ENCODE data around the gene HDAC6.
A peak's percentile ranks its signal among the peaks of the same experiment; 100 is the strongest.
"Not testable (repeated sequence)": the region's sequence is repeated elsewhere in the genome, so short reads cannot be mapped to it uniquely, and the experiment has no call there.

Gene HDAC6

GRCh38 chrX:48829016-48829735 lies 27.3 kb downstream of the HDAC6 start:
- Histone ChIP-seq H3K4me3 (ENCODE audit: low read length) (no peak overlapping the region), H3K4me2 (ENCODE audit: low read length) (no peak overlapping the region), H3K36me3 (ENCODE audit: insufficient read depth, low read length) (no peaks in the 10 kb centered on the region), H3K27me3 (ENCODE audit: control insufficient read depth, insufficient read depth, low read length) (peaks cover 6% of the 10 kb centered on the region), H3K9me3 (replicated peaks; ENCODE audit: low read length) (no peaks in the 10 kb centered on the region), H3K4me1 (ENCODE audit: control insufficient read depth, insufficient read depth, low read length) (no peaks in the 10 kb centered on the region), H3K9ac (ENCODE audit: low read depth, low read length) (no peak overlapping the region)

DNA sequence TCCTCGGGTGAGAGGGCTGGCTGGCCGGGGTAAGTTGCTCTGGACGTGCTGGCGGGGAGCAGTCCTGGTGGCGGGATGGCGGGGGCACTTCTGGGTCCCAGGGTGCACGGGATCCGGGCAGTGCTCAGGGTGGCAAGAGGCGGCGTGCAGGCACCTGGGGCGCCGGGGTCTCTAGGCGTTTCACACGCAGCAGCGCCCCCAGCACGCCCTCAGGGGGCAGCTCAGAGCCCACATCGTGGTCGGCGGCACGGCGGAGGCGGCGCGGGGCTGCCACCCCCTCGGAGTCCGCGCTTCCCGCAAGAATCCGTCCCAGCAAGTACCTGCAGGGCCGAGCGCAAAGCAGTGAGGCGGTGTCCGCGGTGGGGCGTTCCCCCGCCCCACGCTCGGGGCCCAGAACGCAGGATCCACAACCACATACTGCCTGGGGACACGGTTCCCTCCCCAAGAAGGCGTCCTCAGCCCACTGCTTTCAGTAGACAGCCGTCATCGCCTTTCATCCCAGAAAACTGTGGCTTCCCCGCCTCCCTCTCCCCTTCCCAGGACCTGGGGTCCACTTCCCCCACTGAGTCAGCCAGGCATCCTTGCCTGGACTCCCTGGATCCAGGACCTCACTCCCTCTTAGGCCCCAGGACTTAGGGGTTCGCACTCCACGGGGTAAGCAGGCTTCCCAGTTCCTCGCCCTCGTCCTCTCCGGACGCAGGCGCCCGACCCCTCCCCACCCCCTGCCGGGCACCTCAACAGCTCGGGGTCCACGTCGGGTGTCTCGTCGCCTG lies 29.5 kb downstream of the HDAC6 start:
- Histone ChIP-seq H3K9me3 (replicated peaks; ENCODE audit: low read length) (no peaks in the 10 kb centered on the region), H3K27me3 (ENCODE audit: control insufficient read depth, insufficient read depth, low read length) (peaks cover 22% of the 10 kb centered on the region)

GRCh38 chrX:48831909-48832291 lies 30.0 kb downstream of the HDAC6 start:
- H3K27me3 ChIP-seq (ENCODE audit: control insufficient read depth, insufficient read depth, low read length), result peaks cover 23% of the 10 kb centered on the region
- no peaks in the 10 kb centered on the region for H3K9me3 ChIP-seq (replicated peaks; ENCODE audit: low read length)
- no peaks in the 10 kb centered on the region for H3K36me3 ChIP-seq (ENCODE audit: insufficient read depth, low read length)
- H3K4me2 ChIP-seq (ENCODE audit: low read length), result no peak overlapping the region
- H3K4me1 ChIP-seq (ENCODE audit: control insufficient read depth, insufficient read depth, low read length), result no peaks in the 10 kb centered on the region
- H3K9ac ChIP-seq (ENCODE audit: low read depth, low read length), result no peak overlapping the region
- no peak overlapping the region for H3K4me3 ChIP-seq (ENCODE audit: low read length)

More for the DNA sequence above, 29.5 kb downstream of the HDAC6 start:
- Histone ChIP-seq H3K4me1 (ENCODE audit: control insufficient read depth, insufficient read depth, low read length) (no peaks in the 10 kb centered on the region), H3K4me3 (ENCODE audit: low read length) (no peak overlapping the region), H3K4me2 (ENCODE audit: low read length) (no peak overlapping the region), H3K36me3 (ENCODE audit: insufficient read depth, low read length) (no peaks in the 10 kb centered on the region), H3K9ac (ENCODE audit: low read depth, low read length) (no peak overlapping the region)

- no peaks in the 10 kb centered on the region for H3K36me3 ChIP-seq (ENCODE audit: insufficient read depth, low read length)
- H3K9ac ChIP-seq (ENCODE audit: low read depth, low read length), result no peak overlapping the region
- peaks cover 23% of the 10 kb centered on the region for H3K27me3 ChIP-seq (ENCODE audit: control insufficient read depth, insufficient read depth, low read length)
- H3K9me3 ChIP-seq (replicated peaks; ENCODE audit: low read length), result no peaks in the 10 kb centered on the region
- H3K4me2 ChIP-seq (ENCODE audit: low read length), result no peak overlapping the region
- H3K4me1 ChIP-seq (ENCODE audit: control insufficient read depth, insufficient read depth, low read length), result no peaks in the 10 kb centered on the region
- H3K4me3 ChIP-seq (ENCODE audit: low read length), result no peak overlapping the region
Observed at GRCh38 chrX:48833542-48834138, 31.8 kb downstream of the HDAC6 start.

- Histone ChIP-seq H3K4me1 (ENCODE audit: control insufficient read depth, insufficient read depth, low read length) (no peaks in the 10 kb centered on the region), H3K4me2 (ENCODE audit: low read length) (no peak overlapping the region), H3K9me3 (replicated peaks; ENCODE audit: low read length) (no peaks in the 10 kb centered on the region), H3K9ac (ENCODE audit: low read depth, low read length) (no peak overlapping the region), H3K4me3 (ENCODE audit: low read length) (no peak overlapping the region), H3K36me3 (ENCODE audit: insufficient read depth, low read length) (no peaks in the 10 kb centered on the region), H3K27me3 (ENCODE audit: control insufficient read depth, insufficient read depth, low read length) (peaks cover 23% of the 10 kb centered on the region)
Observed at GRCh38 chrX:48834383-48834709, 32.5 kb downstream of the HDAC6 start.

- H3K4me3 ChIP-seq (ENCODE audit: low read length), result no peak within 1 kb of the TSS
- H3K4me2 ChIP-seq (ENCODE audit: low read length), result peak within 1 kb of the TSS; percentile 64
- no peaks in the 10 kb centered on the region for H3K36me3 ChIP-seq (ENCODE audit: insufficient read depth, low read length)
- no peaks in the 10 kb centered on the region for H3K4me1 ChIP-seq (ENCODE audit: control insufficient read depth, insufficient read depth, low read length)
- peaks cover 23% of the 10 kb centered on the region for H3K27me3 ChIP-seq (ENCODE audit: control insufficient read depth, insufficient read depth, low read length)
- H3K9me3 ChIP-seq (replicated peaks; ENCODE audit: low read length), result no peaks in the 10 kb centered on the region
- H3K9ac ChIP-seq (ENCODE audit: low read depth, low read length), result no peak within 1 kb of the TSS
Observed at GRCh38 chrX:48835524-48836329, 33.9 kb downstream of the HDAC6 start, which contains the start of gene PCSK1N. Gene PCSK1N (minus strand): TSS chrX:48835610. CDS start chrX:48835532, 78 bp downstream.

- Histone ChIP-seq H3K36me3 (ENCODE audit: insufficient read depth, low read length) (no peaks in the 10 kb centered on the region), H3K27me3 (ENCODE audit: control insufficient read depth, insufficient read depth, low read length) (peaks cover 12% of the 10 kb centered on the region), H3K9me3 (replicated peaks; ENCODE audit: low read length) (no peaks in the 10 kb centered on the region), H3K4me3 (ENCODE audit: low read length) (no peak overlapping the region), H3K4me1 (ENCODE audit: control insufficient read depth, insufficient read depth, low read length) (no peaks in the 10 kb centered on the region), H3K4me2 (ENCODE audit: low read length) (no peak overlapping the region), H3K9ac (ENCODE audit: low read depth, low read length) (no peak overlapping the region)
Observed at GRCh38 chrX:48839686-48840085, 37.8 kb downstream of the HDAC6 start.

DNA sequence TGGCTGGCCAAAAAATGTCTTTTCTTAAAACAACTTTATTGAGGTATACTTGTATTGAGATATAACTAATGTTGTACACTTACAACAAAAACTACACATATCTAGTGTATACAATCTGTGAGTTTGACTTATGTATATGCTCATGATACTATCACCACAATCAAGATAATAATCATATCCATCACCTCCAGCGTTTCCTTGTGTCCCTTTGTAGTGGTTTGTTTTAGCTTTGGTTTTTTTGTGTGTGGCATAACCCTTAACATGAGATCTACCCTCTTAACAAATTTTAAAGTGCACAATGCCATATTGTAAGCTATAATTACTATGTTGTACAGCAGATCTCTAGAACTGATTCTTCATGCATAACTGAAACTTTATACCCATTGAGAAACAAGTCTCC lies 47.0 kb downstream of the HDAC6 start:
- Histone ChIP-seq H3K36me3 (ENCODE audit: insufficient read depth, low read length) (no peaks in the 10 kb centered on the region), H3K9me3 (replicated peaks; ENCODE audit: low read length) (no peaks in the 10 kb centered on the region), H3K4me2 (ENCODE audit: low read length) (no peak overlapping the region), H3K9ac (ENCODE audit: low read depth, low read length) (no peak overlapping the region), H3K27me3 (ENCODE audit: control insufficient read depth, insufficient read depth, low read length) (peaks cover 2% of the 10 kb centered on the region), H3K4me3 (ENCODE audit: low read length) (no peak overlapping the region), H3K4me1 (ENCODE audit: control insufficient read depth, insufficient read depth, low read length) (no peaks in the 10 kb centered on the region)

- Histone ChIP-seq H3K4me2 (ENCODE audit: low read length) (no peak overlapping the region), H3K9me3 (replicated peaks; ENCODE audit: low read length) (no peaks in the 10 kb centered on the region), H3K4me1 (ENCODE audit: control insufficient read depth, insufficient read depth, low read length) (no peaks in the 10 kb centered on the region), H3K4me3 (ENCODE audit: low read length) (no peak overlapping the region), H3K9ac (ENCODE audit: low read depth, low read length) (no peak overlapping the region), H3K36me3 (ENCODE audit: insufficient read depth, low read length) (no peaks in the 10 kb centered on the region), H3K27me3 (ENCODE audit: control insufficient read depth, insufficient read depth, low read length) (peaks cover 4% of the 10 kb centered on the region)
Observed at GRCh38 chrX:48852857-48853256, 51.0 kb downstream of the HDAC6 start.

DNA sequence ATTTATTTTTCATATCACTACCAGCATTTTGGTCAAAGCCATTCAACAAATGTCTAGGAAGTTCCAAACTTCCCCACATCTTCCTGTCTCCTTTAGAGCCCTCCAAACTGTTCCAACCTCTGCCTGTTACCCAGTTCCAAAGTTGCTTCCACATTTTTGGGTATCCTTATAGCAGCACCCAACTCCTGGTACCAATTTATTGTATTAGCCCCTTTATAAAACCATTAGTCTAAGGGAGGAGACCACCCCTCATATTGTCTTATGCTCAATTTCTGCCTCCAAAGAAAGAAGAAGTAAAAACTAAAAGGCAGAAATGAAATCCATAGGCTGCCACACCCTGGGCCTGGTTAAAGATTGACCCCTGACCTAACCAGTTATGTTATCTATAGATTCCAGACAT lies 51.6 kb downstream of the HDAC6 start:
- H3K4me2 ChIP-seq (ENCODE audit: low read length); H3K9me3 ChIP-seq (replicated peaks; ENCODE audit: low read length); H3K36me3 ChIP-seq (ENCODE audit: insufficient read depth, low read length); H3K27me3 ChIP-seq (ENCODE audit: control insufficient read depth, insufficient read depth, low read length); H3K4me3 ChIP-seq (ENCODE audit: low read length); H3K9ac ChIP-seq (ENCODE audit: low read depth, low read length); H3K4me1 ChIP-seq (ENCODE audit: control insufficient read depth, insufficient read depth, low read length): not testable (repeated sequence)

DNA sequence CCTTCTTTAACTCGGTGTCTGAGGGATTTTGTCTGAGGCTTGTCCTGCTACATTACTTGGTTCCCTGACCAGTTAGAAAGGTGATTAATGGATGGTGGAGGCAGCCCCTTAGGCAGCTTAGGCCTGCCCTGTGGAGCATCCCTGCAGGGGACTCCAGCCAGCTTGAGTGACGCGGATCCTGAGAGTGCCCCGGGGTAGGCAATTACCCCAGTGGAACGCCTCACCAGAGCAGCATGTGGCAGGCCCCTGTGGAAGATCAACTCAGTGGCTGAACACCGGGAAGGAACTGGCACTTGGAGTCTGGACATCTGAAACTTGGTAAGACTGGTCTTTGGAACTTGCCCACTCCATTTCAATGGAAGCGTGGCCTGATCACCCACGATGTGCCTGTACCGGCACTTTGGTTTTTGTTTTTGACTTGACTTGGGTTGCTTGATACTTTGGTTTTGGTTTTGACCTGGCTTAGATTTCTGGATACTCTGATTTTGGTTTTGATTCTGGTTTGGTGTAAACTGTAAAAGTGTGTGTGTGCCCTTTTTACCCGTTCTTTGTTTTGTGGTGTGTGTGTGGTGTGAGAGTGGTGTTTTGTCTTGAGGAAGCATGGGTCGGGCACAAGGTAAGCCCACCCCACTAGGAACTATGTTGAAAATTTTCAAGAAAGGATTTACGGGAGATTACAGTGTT lies 52.4 kb downstream of the HDAC6 start:
- not testable (repeated sequence) for H3K36me3 ChIP-seq (ENCODE audit: insufficient read depth, low read length); H3K4me3 ChIP-seq (ENCODE audit: low read length); H3K9ac ChIP-seq (ENCODE audit: low read depth, low read length); H3K4me1 ChIP-seq (ENCODE audit: control insufficient read depth, insufficient read depth, low read length); H3K27me3 ChIP-seq (ENCODE audit: control insufficient read depth, insufficient read depth, low read length); H3K9me3 ChIP-seq (replicated peaks; ENCODE audit: low read length); H3K4me2 ChIP-seq (ENCODE audit: low read length)

All from skeletal muscle satellite cell (primary cell).